ENCODE results near the gene TRNP1.

- TF ChIP-seq POLR2A (IDR thresholded peaks at IDR 0.05; ENCODE audit: extremely low read depth, insufficient read length) (no peak), CTCF (IDR thresholded peaks at IDR 0.05; ENCODE audit: low read depth, low read length) (no peak), MYC (IDR thresholded peaks at IDR 0.05; ENCODE audit: low read depth, low read length) (no peak)
Measured at GRCh38 chr1:26959270-26959669, 34.2 kb upstream of the TRNP1 start.

All from NB4 (cell line).